Calu3 (cell line): Measurements from ENCODE around the gene MYH9. TPM values are rescaled to one million over a fixed set of nuclear protein-coding genes. Genes with fewer than 3 reads are reported as not detected.

Source experiments
- BruUV-seq: library from RNA; stranded (reverse); fragments of 400-500 nt; replicated peaks from 2 replicates; lab custom pipeline; 2021; lab: Mats Ljungman, UMichigan
- CTCF ChIA-PET: fragments of 300-600 bp; sonication (Branson Sonifier 250); formaldehyde crosslinking; loops from one replicate; lab custom pipeline; 2022; ENCODE audit warnings: antibody characterized with exemption; lab: Charles Lee
- DNase-seq: peaks from one replicate; pipeline ENCODE4 v3.0.0; 2022
- H3K27ac Mint-ChIP-seq: one replicate; pipeline ENCODE4 v1.8.0; 2022; ENCODE audit warnings: mixed read lengths; ENCODE audit not compliant: unreplicated experiment
- H3K27me3 Mint-ChIP-seq: one replicate; pipeline ENCODE4 v1.8.0; 2022; ENCODE audit warnings: mixed read lengths; ENCODE audit not compliant: unreplicated experiment
- H3K36me3 Mint-ChIP-seq: one replicate; pipeline ENCODE4 v1.8.0; 2022; ENCODE audit warnings: mild to moderate bottlenecking, moderate library complexity, mixed read lengths; ENCODE audit not compliant: insufficient read depth, unreplicated experiment
- H3K4me1 Mint-ChIP-seq: one replicate; pipeline ENCODE4 v1.8.0; 2022; ENCODE audit warnings: mild to moderate bottlenecking, low read depth, mixed read lengths; ENCODE audit not compliant: unreplicated experiment
- H3K4me3 Mint-ChIP-seq: one replicate; pipeline ENCODE4 v1.8.0; 2022; ENCODE audit warnings: mild to moderate bottlenecking, low read depth, moderate library complexity, mixed read lengths; ENCODE audit not compliant: unreplicated experiment
- H3K9me3 Mint-ChIP-seq: one replicate; pipeline ENCODE4 v1.8.0; 2022; ENCODE audit warnings: low read depth, mixed read lengths; ENCODE audit not compliant: unreplicated experiment
- intact Hi-C: fragments of 100-400 bp; cut with micrococcal nuclease; formaldehyde crosslinking; loops from one replicate; pipeline ENCODE4 v1.10.0; 2022; ENCODE audit not compliant: unreplicated experiment
- total RNA-seq: library from RNA; stranded (reverse); gene quantifications from 2 replicates; pipeline ENCODE4 v1.2.3, GENCODE V29; 2022
- TF ChIP-seq, protein P1 (sequence below): fragments of 200-600 bp; IDR thresholded peaks from one replicate; pipeline ENCODE4 v1.8.0; 2022; ENCODE audit warnings: antibody characterized with exemption; ENCODE audit not compliant: unreplicated experiment

MYH9 gene
- total RNA-seq, 1 experiment from 2014 or later = 606 TPM

GRCh38 chr22:36249160-36249559 lies 138.6 kb downstream of the MYH9 start:
- peak overlapping the region; percentile 71 for H3K27ac Mint-ChIP-seq
- peaks cover 92% of the 10 kb centered on the region for H3K4me1 Mint-ChIP-seq
- CTCF ChIA-PET = interaction anchor here (7.3 kb wide), 1 partner anchor 10 kb away, joined by 63 read pairs; the partner anchor contains the start of gene APOL2
- no peak for DNase-seq
- peaks cover 2% of the 10 kb centered on the region for H3K9me3 Mint-ChIP-seq
- no peak overlapping the region for H3K4me3 Mint-ChIP-seq
- peaks cover 35% of the 10 kb centered on the region for H3K36me3 Mint-ChIP-seq
- no TSS peak for BruUV-seq
- TF ChIP-seq, protein P1, sequence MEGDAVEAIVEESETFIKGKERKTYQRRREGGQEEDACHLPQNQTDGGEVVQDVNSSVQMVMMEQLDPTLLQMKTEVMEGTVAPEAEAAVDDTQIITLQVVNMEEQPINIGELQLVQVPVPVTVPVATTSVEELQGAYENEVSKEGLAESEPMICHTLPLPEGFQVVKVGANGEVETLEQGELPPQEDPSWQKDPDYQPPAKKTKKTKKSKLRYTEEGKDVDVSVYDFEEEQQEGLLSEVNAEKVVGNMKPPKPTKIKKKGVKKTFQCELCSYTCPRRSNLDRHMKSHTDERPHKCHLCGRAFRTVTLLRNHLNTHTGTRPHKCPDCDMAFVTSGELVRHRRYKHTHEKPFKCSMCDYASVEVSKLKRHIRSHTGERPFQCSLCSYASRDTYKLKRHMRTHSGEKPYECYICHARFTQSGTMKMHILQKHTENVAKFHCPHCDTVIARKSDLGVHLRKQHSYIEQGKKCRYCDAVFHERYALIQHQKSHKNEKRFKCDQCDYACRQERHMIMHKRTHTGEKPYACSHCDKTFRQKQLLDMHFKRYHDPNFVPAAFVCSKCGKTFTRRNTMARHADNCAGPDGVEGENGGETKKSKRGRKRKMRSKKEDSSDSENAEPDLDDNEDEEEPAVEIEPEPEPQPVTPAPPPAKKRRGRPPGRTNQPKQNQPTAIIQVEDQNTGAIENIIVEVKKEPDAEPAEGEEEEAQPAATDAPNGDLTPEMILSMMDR = no peak
- H3K27me3 Mint-ChIP-seq = no peaks in the 10 kb centered on the region
- intact Hi-C loops = no loop called here

GRCh38 chr22:36247955-36248354 lies 139.8 kb downstream of the MYH9 start:
- H3K4me3 Mint-ChIP-seq = no peak overlapping the region
- H3K27me3 Mint-ChIP-seq = no peaks in the 10 kb centered on the region
- TF ChIP-seq, protein P1 = no peak
- H3K27ac Mint-ChIP-seq = peak overlapping the region; percentile 71
- H3K4me1 Mint-ChIP-seq = peaks cover 92% of the 10 kb centered on the region
- no peak for DNase-seq
- no TSS peak for BruUV-seq
- H3K9me3 Mint-ChIP-seq = peaks cover 2% of the 10 kb centered on the region
- intact Hi-C loops = no loop called here
- peaks cover 23% of the 10 kb centered on the region for H3K36me3 Mint-ChIP-seq
- CTCF ChIA-PET = interaction anchor here (7.3 kb wide), 1 partner anchor 9 kb away, joined by 63 read pairs; the partner anchor contains the start of gene APOL2

DNA sequence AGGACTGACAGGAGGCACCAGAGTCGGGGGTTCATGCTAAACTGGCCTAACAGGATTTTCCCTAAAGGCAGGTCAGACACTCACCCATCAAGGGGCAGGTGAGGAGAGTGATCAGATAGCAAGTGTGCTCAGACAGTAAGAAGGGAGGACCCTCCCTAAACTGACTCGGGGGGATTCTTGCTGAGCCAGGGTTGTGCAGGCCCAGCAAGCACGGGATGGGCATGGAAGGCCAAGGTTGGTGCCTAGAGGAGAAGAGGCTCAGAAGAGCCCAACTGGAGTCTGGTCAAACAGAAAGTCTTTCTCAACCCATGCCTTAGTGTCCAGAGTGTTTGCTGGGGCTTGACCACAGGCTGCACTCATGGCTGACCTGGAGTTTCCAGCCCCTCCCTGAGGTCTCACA lies 141.0 kb downstream of the MYH9 start:
- CTCF ChIA-PET = no interaction called here
- Mint-ChIP-seq H3K4me3 (no peak overlapping the region), H3K36me3 (peaks cover 17% of the 10 kb centered on the region), H3K27me3 (no peaks in the 10 kb centered on the region), H3K9me3 (peaks cover 7% of the 10 kb centered on the region), H3K27ac (no peak overlapping the region), H3K4me1 (peaks cover 84% of the 10 kb centered on the region)
- TF ChIP-seq, protein P1 = no peak
- no TSS peak for BruUV-seq
- DNase-seq = no peak
- intact Hi-C loops = no loop called here

GRCh38 chr22:36245805-36246356 lies 141.9 kb downstream of the MYH9 start:
- H3K4me3 Mint-ChIP-seq = no peak overlapping the region
- intact Hi-C loops = no loop called here
- peaks cover 75% of the 10 kb centered on the region for H3K4me1 Mint-ChIP-seq
- no peaks in the 10 kb centered on the region for H3K27me3 Mint-ChIP-seq
- TF ChIP-seq, protein P1 = no peak
- no peak for DNase-seq
- BruUV-seq = no TSS peak
- CTCF ChIA-PET = no interaction called here
- H3K27ac Mint-ChIP-seq = no peak overlapping the region
- peaks cover 16% of the 10 kb centered on the region for H3K36me3 Mint-ChIP-seq
- H3K9me3 Mint-ChIP-seq = peaks cover 7% of the 10 kb centered on the region
